ENCODE measurements around the gene HS3ST5.

DNA sequence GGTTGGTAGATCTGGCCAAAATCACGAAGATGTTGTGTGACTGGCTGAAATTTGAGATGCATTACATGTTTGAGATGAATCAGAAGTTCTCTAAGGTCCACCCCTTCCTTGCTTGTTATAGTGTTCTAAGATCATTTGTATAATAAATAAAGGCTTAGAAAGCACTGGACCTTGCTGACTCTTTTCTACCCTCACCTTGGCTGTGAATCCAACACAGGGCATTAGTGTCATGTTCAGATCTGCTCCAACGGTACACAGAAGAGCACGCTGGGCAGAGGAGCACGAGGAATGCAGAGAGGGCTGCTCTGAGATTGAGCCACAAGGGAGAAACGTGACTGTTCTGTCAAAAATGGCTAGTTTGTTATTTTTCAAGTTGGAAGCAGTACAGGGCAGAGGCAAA lies 202.4 kb downstream of the HS3ST5 start:
- no peak for TF ChIP-seq EP300 (IDR thresholded peaks at IDR 0.05)
- TF ChIP-seq, protein P1, sequence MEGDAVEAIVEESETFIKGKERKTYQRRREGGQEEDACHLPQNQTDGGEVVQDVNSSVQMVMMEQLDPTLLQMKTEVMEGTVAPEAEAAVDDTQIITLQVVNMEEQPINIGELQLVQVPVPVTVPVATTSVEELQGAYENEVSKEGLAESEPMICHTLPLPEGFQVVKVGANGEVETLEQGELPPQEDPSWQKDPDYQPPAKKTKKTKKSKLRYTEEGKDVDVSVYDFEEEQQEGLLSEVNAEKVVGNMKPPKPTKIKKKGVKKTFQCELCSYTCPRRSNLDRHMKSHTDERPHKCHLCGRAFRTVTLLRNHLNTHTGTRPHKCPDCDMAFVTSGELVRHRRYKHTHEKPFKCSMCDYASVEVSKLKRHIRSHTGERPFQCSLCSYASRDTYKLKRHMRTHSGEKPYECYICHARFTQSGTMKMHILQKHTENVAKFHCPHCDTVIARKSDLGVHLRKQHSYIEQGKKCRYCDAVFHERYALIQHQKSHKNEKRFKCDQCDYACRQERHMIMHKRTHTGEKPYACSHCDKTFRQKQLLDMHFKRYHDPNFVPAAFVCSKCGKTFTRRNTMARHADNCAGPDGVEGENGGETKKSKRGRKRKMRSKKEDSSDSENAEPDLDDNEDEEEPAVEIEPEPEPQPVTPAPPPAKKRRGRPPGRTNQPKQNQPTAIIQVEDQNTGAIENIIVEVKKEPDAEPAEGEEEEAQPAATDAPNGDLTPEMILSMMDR (IDR thresholded peaks at IDR 0.05), result no peak
- no peak for TF ChIP-seq POLR2A (IDR thresholded peaks at IDR 0.05)
- TF ChIP-seq POLR2AphosphoS5 (IDR thresholded peaks at IDR 0.05), result no peak

All from stomach (tissue), 4 donors.